DOHH2 (cell line): ENCODE results near the gene SLC9A9.

Source experiments
- H3F3A ChIP-seq: fragments of 200-600 bp; sonication (generic), shearing (Covaris generic); 2 replicates; pipeline ENCODE4 v1.6.0; 2016; ENCODE audit warnings: antibody characterized with exemption, mild to moderate bottlenecking; ENCODE audit not compliant: control insufficient read depth, insufficient read depth
- H3K27ac ChIP-seq: fragments of 200-600 bp; sonication (generic); 2 replicates; pipeline ENCODE4 v1.5.1; 2014; ENCODE audit warnings: low read depth, mild to moderate bottlenecking, low read length, moderate library complexity
- H3K27me3 ChIP-seq: fragments of 200-600 bp; sonication (generic); 2 replicates; pipeline ENCODE4 v1.6.1; 2014; ENCODE audit warnings: mild to moderate bottlenecking, low read length, mixed read lengths; ENCODE audit not compliant: control insufficient read depth
- H3K36me3 ChIP-seq: fragments of 200-600 bp; sonication (generic); 2 replicates; pipeline ENCODE4 v1.6.1; 2014; ENCODE audit warnings: mild to moderate bottlenecking, low read length, moderate library complexity, mixed read lengths; ENCODE audit not compliant: control insufficient read depth
- H3K4me1 ChIP-seq: fragments of 200-600 bp; sonication (generic); 2 replicates; pipeline ENCODE4 v1.6.1; 2014; ENCODE audit warnings: mild to moderate bottlenecking, low read length, mixed read lengths; ENCODE audit not compliant: control insufficient read depth
- H3K4me2 ChIP-seq: fragments of 200-600 bp; sonication (generic); 2 replicates; pipeline ENCODE4 v1.6.0; 2014; ENCODE audit warnings: mild to moderate bottlenecking, low read length, moderate library complexity
- H3K4me3 ChIP-seq: fragments of 200-600 bp; sonication (generic); 2 replicates; pipeline ENCODE4 v1.5.1; 2014; ENCODE audit warnings: mild to moderate bottlenecking, low read length, mixed read lengths
- H3K79me2 ChIP-seq: fragments of 200-600 bp; sonication (generic); 2 replicates; pipeline ENCODE4 v1.6.1; 2014; ENCODE audit warnings: mild to moderate bottlenecking, low read length, mixed read lengths; ENCODE audit not compliant: control insufficient read depth
- H3K9me2 ChIP-seq: fragments of 200-600 bp; sonication (generic); replicated peaks from 2 replicates; pipeline ENCODE4 v1.6.1; 2014; ENCODE audit warnings: mild to moderate bottlenecking, low read length, mixed read lengths; ENCODE audit not compliant: control insufficient read depth
- H3K9me3 ChIP-seq: fragments of 200-600 bp; sonication (generic); 2 replicates; pipeline ENCODE4 v1.6.1; 2014; ENCODE audit warnings: antibody characterized with exemption, low read length, mixed read lengths; ENCODE audit not compliant: control insufficient read depth, insufficient read depth
- H4K20me1 ChIP-seq: fragments of 200-600 bp; sonication (generic); 2 replicates; pipeline ENCODE4 v1.6.0; 2014; ENCODE audit warnings: low read depth, mild to moderate bottlenecking, antibody characterized with exemption, low read length, moderate library complexity; ENCODE audit not compliant: control insufficient read depth, insufficient read depth
- CTCF ChIP-seq: fragments of 200-600 bp; sonication (generic); IDR thresholded peaks from one replicate; pipeline ENCODE4 v1.5.1; 2014; ENCODE audit warnings: antibody characterized with exemption, mild to moderate bottlenecking, low read depth, low read length; ENCODE audit not compliant: poor library complexity, severe bottlenecking
- EZH2phosphoT487 ChIP-seq: fragments of 200-600 bp; sonication (generic); IDR thresholded peaks from 2 replicates; pipeline ENCODE4 v1.6.1; 2017; ENCODE audit warnings: borderline replicate concordance, mild to moderate bottlenecking, antibody characterized with exemption, low read length, moderate library complexity, mixed read lengths

SLC9A9 gene

GRCh38 chr3:143814443-143814889 lies 33.8 kb downstream of the SLC9A9 start:
- no peak for TF ChIP-seq CTCF
- TF ChIP-seq EZH2phosphoT487: no peak
- Histone ChIP-seq H3K79me2 (no peaks in the 10 kb centered on the region), H4K20me1 (no peaks in the 10 kb centered on the region), H3K9me2 (no peaks in the 10 kb centered on the region; the same call in 1 of the 2 replicates), H3K4me2 (no peak overlapping the region), H3K9me3 (no peaks in the 10 kb centered on the region), H3K4me3 (no peak overlapping the region), H3F3A (no peaks in the 10 kb centered on the region), H3K4me1 (no peaks in the 10 kb centered on the region), H3K27ac (no peak overlapping the region), H3K36me3 (no peaks in the 10 kb centered on the region), H3K27me3 (no peaks in the 10 kb centered on the region; the same call in 1 of the 2 replicates)

- H3F3A ChIP-seq: no peaks in the 10 kb centered on the region
- no peak for TF ChIP-seq CTCF
- TF ChIP-seq EZH2phosphoT487: no peak
- no peaks in the 10 kb centered on the region; the same call in 1 of the 2 replicates for H3K27me3 ChIP-seq
- no peak overlapping the region for H3K27ac ChIP-seq
- no peaks in the 10 kb centered on the region for H3K36me3 ChIP-seq
- H3K9me2 ChIP-seq: no peaks in the 10 kb centered on the region; the same call in 1 of the 2 replicates
- no peaks in the 10 kb centered on the region for H3K9me3 ChIP-seq
- no peaks in the 10 kb centered on the region for H3K4me1 ChIP-seq
- H3K79me2 ChIP-seq: no peaks in the 10 kb centered on the region
- H3K4me3 ChIP-seq: no peak overlapping the region
- H3K4me2 ChIP-seq: no peak overlapping the region
- H4K20me1 ChIP-seq: no peaks in the 10 kb centered on the region
Measured at GRCh38 chr3:143812481-143812880, 35.8 kb downstream of the SLC9A9 start.

GRCh38 chr3:143811602-143812001 lies 36.7 kb downstream of the SLC9A9 start:
- Histone ChIP-seq H3K4me2 (no peak overlapping the region), H3K9me2 (no peaks in the 10 kb centered on the region; the same call in 1 of the 2 replicates), H3K36me3 (no peaks in the 10 kb centered on the region), H3K4me1 (no peaks in the 10 kb centered on the region), H4K20me1 (no peaks in the 10 kb centered on the region), H3K9me3 (no peaks in the 10 kb centered on the region), H3K79me2 (no peaks in the 10 kb centered on the region), H3K27ac (no peak overlapping the region), H3F3A (no peaks in the 10 kb centered on the region), H3K4me3 (no peak overlapping the region), H3K27me3 (no peaks in the 10 kb centered on the region; the same call in 1 of the 2 replicates)
- TF ChIP-seq EZH2phosphoT487 (no peak), CTCF (no peak)

GRCh38 chr3:143810953-143811265 lies 37.4 kb downstream of the SLC9A9 start:
- no peaks in the 10 kb centered on the region; the same call in 1 of the 2 replicates for H3K27me3 ChIP-seq
- no peaks in the 10 kb centered on the region for H3K36me3 ChIP-seq
- H3K9me2 ChIP-seq: no peaks in the 10 kb centered on the region; the same call in 1 of the 2 replicates
- no peaks in the 10 kb centered on the region for H4K20me1 ChIP-seq
- H3K9me3 ChIP-seq: no peaks in the 10 kb centered on the region
- TF ChIP-seq CTCF (no peak), EZH2phosphoT487 (no peak)
- no peaks in the 10 kb centered on the region for H3F3A ChIP-seq
- no peaks in the 10 kb centered on the region for H3K79me2 ChIP-seq
- H3K4me1 ChIP-seq: no peaks in the 10 kb centered on the region
- no peak overlapping the region for H3K4me2 ChIP-seq
- H3K4me3 ChIP-seq: no peak overlapping the region
- H3K27ac ChIP-seq: no peak overlapping the region
